ENCODE measurements around the gene CERS1. TPM values are rescaled to one million over a fixed set of nuclear protein-coding genes. Genes with fewer than 3 reads are reported as not detected.

The CERS1 gene
- total and polyA plus RNA-seq, 5 donors from 2014 or later: not detected

DNA sequence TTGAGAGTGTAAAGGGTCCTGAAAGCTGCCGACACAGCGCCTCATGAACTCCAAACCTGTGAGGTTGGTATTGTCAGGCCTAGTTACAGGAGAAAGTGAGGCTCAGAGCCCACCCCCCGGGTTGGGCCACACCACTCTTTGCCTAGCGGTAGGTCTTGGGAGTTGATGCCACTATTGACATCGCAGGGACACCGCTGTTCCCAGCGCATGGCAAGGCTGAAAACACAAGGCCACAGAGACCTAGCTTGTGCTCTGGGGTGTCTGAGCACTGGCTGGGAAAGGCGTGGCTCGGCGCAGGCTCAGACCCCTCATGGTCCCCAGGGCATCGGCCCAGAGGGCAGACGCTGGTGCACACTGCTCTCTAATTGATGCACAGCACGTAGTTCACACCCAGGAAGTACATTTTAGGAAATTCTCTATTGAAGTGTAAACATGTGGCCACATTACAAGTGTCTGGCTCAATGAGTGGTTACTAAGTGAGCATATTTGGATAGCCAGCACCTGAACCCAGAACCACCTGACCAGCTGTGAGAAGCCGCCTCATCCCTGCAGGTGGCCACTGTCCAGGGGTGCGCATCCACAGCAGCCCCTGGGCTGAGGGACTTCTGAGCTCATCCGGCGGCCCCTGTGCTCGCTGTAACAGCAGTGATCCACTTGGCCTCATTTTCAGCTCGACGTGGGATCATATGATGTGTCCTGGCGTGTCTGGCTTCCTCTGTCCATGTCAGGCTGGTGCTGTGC lies 36.9 kb downstream of the CERS1 start:
- H3K9me3 Mint-ChIP-seq: no peaks in the 10 kb centered on the region
- H3K27ac Mint-ChIP-seq: no peak overlapping the region
- peaks cover 28% of the 10 kb centered on the region for H3K36me3 Mint-ChIP-seq

DNA sequence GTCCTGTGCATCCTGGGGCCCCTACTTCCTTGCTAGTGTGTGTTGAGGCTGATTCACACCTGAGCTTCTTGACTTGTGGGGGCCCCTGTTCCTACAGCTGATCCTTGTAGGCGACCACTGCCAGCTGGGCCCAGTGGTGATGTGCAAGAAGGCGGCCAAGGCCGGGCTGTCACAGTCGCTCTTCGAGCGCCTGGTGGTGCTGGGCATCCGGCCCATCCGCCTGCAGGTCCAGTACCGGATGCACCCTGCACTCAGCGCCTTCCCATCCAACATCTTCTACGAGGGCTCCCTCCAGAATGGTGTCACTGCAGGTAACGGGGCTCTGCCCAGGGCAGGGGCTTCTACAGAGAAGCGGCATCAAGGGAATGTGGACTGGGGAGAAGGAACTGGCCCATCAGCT lies 38.7 kb downstream of the CERS1 start:
- Histone ChIP-seq H3K27ac (ENCODE audit: insufficient read depth, low read length, poor library complexity, severe bottlenecking) (no peak overlapping the region), H3K4me3 (ENCODE audit: low read depth, low read length) (no peak overlapping the region), H3K27me3 (ENCODE audit: control insufficient read depth, insufficient read depth, low read length) (no peaks in the 10 kb centered on the region), H3K36me3 (ENCODE audit: control insufficient read depth, insufficient read depth, low read length) (peaks cover 99% of the 10 kb centered on the region), H3K9me3 (ENCODE audit: control insufficient read depth in 2 of 2, low read length in 2 of 2) (no peaks in the 10 kb centered on the region), H3K4me1 (ENCODE audit: control insufficient read depth, insufficient read depth, low read length, poor library complexity, severe bottlenecking) (no peaks in the 10 kb centered on the region)
- Mint-ChIP-seq H3K27me3 (no peaks in the 10 kb centered on the region), H3K36me3 (peaks cover 33% of the 10 kb centered on the region), H3K27ac (no peak overlapping the region), H3K4me1 (no peaks in the 10 kb centered on the region), H3K9me3 (no peaks in the 10 kb centered on the region), H3K4me3 (no peak overlapping the region)
- ATAC-seq (ENCODE audit: low read depth in 2 of 2): no peak
- DNase-seq: no peak

More for the DNA sequence above, 36.9 kb downstream of the CERS1 start:
- H3K4me3 ChIP-seq (ENCODE audit: low read depth, low read length): no peak overlapping the region
- no peak overlapping the region for H3K4me3 Mint-ChIP-seq
- H3K4me1 ChIP-seq (ENCODE audit: control insufficient read depth, insufficient read depth, low read length, poor library complexity, severe bottlenecking): no peaks in the 10 kb centered on the region
- H3K27me3 ChIP-seq (ENCODE audit: control insufficient read depth, insufficient read depth, low read length): no peaks in the 10 kb centered on the region
- no peak overlapping the region for H3K27ac ChIP-seq (ENCODE audit: insufficient read depth, low read length, poor library complexity, severe bottlenecking)
- DNase-seq (no peak), ATAC-seq (ENCODE audit: low read depth in 2 of 2) (no peak)
- H3K4me1 Mint-ChIP-seq: no peaks in the 10 kb centered on the region
- H3K27me3 Mint-ChIP-seq: no peaks in the 10 kb centered on the region
- H3K36me3 ChIP-seq (ENCODE audit: control insufficient read depth, insufficient read depth, low read length): peaks cover 100% of the 10 kb centered on the region
- no peaks in the 10 kb centered on the region for H3K9me3 ChIP-seq (ENCODE audit: control insufficient read depth in 2 of 2, low read length in 2 of 2)

DNA sequence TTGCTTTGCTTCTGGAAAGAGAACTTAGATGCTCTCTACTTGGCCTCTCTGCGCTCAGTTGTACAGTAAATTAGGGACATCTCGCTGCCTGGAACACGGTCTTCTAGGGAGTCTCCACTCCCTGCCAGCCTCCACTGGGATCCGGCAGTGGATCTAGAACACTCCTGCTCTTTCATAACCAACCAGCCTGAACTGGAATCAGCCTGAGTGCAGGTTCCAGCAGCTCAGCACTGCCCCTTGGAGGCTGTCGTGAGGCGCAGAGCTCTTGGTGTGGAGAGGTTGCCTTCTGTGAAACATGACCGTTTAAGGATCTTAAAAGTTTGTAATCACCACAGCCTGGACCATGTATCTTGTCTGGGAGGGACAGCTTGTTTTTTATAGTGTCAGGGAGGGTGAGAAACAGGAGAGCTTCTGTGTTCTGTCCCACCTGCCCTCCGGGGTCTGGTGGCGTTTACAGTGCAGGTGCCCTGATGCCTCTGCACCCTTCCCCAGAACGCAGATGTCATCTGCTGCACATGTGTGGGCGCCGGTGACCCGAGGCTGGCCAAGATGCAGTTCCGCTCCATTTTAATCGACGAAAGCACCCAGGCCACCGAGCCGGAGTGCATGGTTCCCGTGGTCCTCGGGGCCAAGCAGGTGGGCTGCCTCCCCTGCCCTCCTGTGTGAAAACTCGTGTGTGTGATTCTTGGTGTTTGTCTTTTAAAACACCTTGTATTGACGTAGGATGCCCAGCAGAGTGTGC lies 39.4 kb downstream of the CERS1 start:
- no peak overlapping the region for H3K4me3 ChIP-seq (ENCODE audit: low read depth, low read length)
- no peaks in the 10 kb centered on the region for H3K9me3 ChIP-seq (ENCODE audit: control insufficient read depth in 2 of 2, low read length in 2 of 2)
- no peaks in the 10 kb centered on the region for H3K4me1 Mint-ChIP-seq
- H3K4me3 Mint-ChIP-seq: no peak overlapping the region
- no peak overlapping the region for H3K27ac ChIP-seq (ENCODE audit: insufficient read depth, low read length, poor library complexity, severe bottlenecking)
- no peaks in the 10 kb centered on the region for H3K27me3 Mint-ChIP-seq
- peaks cover 31% of the 10 kb centered on the region for H3K36me3 Mint-ChIP-seq
- ATAC-seq (ENCODE audit: low read depth in 2 of 2): no peak
- peaks cover 99% of the 10 kb centered on the region for H3K36me3 ChIP-seq (ENCODE audit: control insufficient read depth, insufficient read depth, low read length)
- no peaks in the 10 kb centered on the region for H3K4me1 ChIP-seq (ENCODE audit: control insufficient read depth, insufficient read depth, low read length, poor library complexity, severe bottlenecking)
- DNase-seq: no peak
- no peak overlapping the region for H3K27ac Mint-ChIP-seq
- H3K9me3 Mint-ChIP-seq: no peaks in the 10 kb centered on the region
- H3K27me3 ChIP-seq (ENCODE audit: control insufficient read depth, insufficient read depth, low read length): no peaks in the 10 kb centered on the region

DNA sequence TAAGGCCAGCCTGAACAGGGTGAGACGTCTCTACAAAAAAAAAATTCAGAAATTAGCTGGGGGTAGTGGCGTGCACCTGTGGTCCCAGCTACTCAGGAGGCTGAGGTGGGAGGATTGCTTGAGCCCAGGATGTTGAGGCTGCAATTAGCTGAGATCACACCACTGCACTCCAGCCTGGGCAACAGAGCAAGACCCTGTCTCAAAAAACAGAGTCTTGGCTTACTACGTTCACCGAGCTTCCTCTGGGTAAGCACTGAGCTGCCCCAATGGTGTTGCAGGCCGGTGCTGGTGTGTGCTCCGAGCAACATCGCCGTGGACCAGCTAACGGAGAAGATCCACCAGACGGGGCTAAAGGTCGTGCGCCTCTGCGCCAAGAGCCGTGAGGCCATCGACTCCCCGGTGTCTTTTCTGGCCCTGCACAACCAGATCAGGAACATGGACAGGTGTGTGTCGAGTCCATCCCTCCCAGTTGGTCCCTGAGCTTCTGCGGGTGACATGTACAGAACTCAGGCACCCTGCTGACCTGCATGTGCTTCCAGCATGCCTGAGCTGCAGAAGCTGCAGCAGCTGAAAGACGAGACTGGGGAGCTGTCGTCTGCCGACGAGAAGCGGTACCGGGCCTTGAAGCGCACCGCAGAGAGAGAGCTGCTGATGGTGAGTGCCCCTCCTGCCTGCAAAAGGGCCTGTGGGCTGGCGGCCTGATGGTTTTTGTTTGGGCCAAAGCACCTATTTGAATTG lies 40.1 kb downstream of the CERS1 start:
- H3K27me3 ChIP-seq (ENCODE audit: control insufficient read depth, insufficient read depth, low read length): no peaks in the 10 kb centered on the region
- H3K9me3 ChIP-seq (ENCODE audit: control insufficient read depth in 2 of 2, low read length in 2 of 2): no peaks in the 10 kb centered on the region
- H3K9me3 Mint-ChIP-seq: no peaks in the 10 kb centered on the region
- H3K36me3 ChIP-seq (ENCODE audit: control insufficient read depth, insufficient read depth, low read length): peaks cover 99% of the 10 kb centered on the region
- no peak overlapping the region for H3K4me3 Mint-ChIP-seq
- H3K4me1 Mint-ChIP-seq: no peaks in the 10 kb centered on the region
- no peaks in the 10 kb centered on the region for H3K27me3 Mint-ChIP-seq
- H3K27ac ChIP-seq (ENCODE audit: insufficient read depth, low read length, poor library complexity, severe bottlenecking): no peak overlapping the region
- ATAC-seq (ENCODE audit: low read depth in 2 of 2) (no peak), DNase-seq (no peak)
- no peaks in the 10 kb centered on the region for H3K4me1 ChIP-seq (ENCODE audit: control insufficient read depth, insufficient read depth, low read length, poor library complexity, severe bottlenecking)
- no peak overlapping the region for H3K27ac Mint-ChIP-seq
- no peak overlapping the region for H3K4me3 ChIP-seq (ENCODE audit: low read depth, low read length)
- peaks cover 28% of the 10 kb centered on the region for H3K36me3 Mint-ChIP-seq

DNA sequence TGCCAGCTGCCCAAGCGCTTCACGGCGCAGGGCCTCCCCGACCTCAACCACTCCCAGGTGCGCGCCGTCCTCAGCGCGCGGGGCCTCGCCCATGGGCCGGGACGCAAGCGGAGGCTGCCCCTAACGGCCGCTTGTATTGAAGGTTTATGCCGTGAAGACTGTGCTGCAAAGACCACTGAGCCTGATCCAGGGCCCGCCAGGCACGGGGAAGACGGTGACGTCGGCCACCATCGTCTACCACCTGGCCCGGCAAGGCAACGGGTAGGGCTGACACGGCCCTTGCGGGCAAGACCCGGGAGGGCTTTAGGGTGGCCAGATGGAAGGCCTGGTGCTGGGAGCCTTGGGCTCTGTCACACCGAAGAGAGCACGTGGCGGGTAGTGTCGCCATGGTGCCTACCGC lies 41.0 kb downstream of the CERS1 start:
- no peaks in the 10 kb centered on the region for H3K9me3 Mint-ChIP-seq
- H3K27me3 ChIP-seq (ENCODE audit: control insufficient read depth, insufficient read depth, low read length): no peaks in the 10 kb centered on the region
- H3K4me3 ChIP-seq (ENCODE audit: low read depth, low read length): no peak overlapping the region
- peaks cover 32% of the 10 kb centered on the region for H3K36me3 Mint-ChIP-seq
- no peaks in the 10 kb centered on the region for H3K9me3 ChIP-seq (ENCODE audit: control insufficient read depth in 2 of 2, low read length in 2 of 2)
- H3K4me1 ChIP-seq (ENCODE audit: control insufficient read depth, insufficient read depth, low read length, poor library complexity, severe bottlenecking): peaks cover 1% of the 10 kb centered on the region
- no peak for DNase-seq
- H3K27ac Mint-ChIP-seq: no peak overlapping the region
- H3K4me3 Mint-ChIP-seq: no peak overlapping the region
- peaks cover 99% of the 10 kb centered on the region for H3K36me3 ChIP-seq (ENCODE audit: control insufficient read depth, insufficient read depth, low read length)
- no peaks in the 10 kb centered on the region for H3K27me3 Mint-ChIP-seq
- no peak for ATAC-seq (ENCODE audit: low read depth in 2 of 2)
- H3K27ac ChIP-seq (ENCODE audit: insufficient read depth, low read length, poor library complexity, severe bottlenecking): no peak overlapping the region
- H3K4me1 Mint-ChIP-seq: peaks cover 0 to 3% (median 0%) of the 10 kb centered on the region in 4 donors

DNA sequence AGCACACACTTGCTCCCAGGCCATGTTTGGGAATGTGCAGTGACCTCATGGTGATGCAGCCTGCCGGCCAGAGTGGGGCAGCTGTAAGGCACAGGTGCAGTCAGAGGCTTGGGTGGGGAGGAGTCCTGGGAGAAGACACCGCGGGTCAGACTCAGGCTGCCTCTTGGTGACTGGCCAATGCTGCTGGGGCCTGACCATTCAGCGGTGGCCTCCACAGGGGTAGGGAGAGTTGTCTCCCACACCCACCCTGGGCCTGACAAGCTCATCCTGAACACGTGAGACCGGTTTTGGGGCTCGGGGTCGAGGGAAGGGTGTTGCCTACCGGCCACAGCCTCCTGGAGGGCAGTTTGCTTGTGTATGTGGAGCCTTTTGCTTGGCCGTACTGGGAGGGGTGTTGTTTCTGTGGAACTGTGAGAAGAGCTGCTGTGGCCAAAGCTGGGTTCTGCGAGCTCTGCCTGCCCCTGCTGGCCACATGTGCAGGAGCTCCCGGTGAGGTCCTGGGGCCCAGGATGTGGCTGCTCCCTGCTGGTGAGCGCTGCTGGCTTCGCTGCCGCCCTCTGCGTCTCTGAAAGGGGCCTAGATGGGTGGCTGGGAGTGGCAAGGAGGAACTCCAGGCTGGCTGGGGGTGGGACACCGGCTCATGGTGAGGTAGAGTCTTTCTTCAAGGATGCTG lies 42.1 kb downstream of the CERS1 start:
- Histone ChIP-seq H3K9me3 (ENCODE audit: control insufficient read depth in 2 of 2, low read length in 2 of 2) (no peaks in the 10 kb centered on the region), H3K27ac (ENCODE audit: insufficient read depth, low read length, poor library complexity, severe bottlenecking) (no peak overlapping the region), H3K4me3 (ENCODE audit: low read depth, low read length) (no peak overlapping the region), H3K36me3 (ENCODE audit: control insufficient read depth, insufficient read depth, low read length) (peaks cover 95% of the 10 kb centered on the region), H3K4me1 (ENCODE audit: control insufficient read depth, insufficient read depth, low read length, poor library complexity, severe bottlenecking) (peaks cover 12% of the 10 kb centered on the region), H3K27me3 (ENCODE audit: control insufficient read depth, insufficient read depth, low read length) (no peaks in the 10 kb centered on the region)
- Mint-ChIP-seq H3K27me3 (no peaks in the 10 kb centered on the region), H3K36me3 (peaks cover 35% of the 10 kb centered on the region), H3K4me1 (peaks cover under 1 to 13% (median 5%) of the 10 kb centered on the region in 4 donors), H3K27ac (peak overlapping the region in 2 of 3 donors; percentile 38 to 65), H3K9me3 (no peaks in the 10 kb centered on the region), H3K4me3 (no peak overlapping the region)
- DNase-seq: no peak
- no peak for ATAC-seq (ENCODE audit: low read depth in 2 of 2)

DNA sequence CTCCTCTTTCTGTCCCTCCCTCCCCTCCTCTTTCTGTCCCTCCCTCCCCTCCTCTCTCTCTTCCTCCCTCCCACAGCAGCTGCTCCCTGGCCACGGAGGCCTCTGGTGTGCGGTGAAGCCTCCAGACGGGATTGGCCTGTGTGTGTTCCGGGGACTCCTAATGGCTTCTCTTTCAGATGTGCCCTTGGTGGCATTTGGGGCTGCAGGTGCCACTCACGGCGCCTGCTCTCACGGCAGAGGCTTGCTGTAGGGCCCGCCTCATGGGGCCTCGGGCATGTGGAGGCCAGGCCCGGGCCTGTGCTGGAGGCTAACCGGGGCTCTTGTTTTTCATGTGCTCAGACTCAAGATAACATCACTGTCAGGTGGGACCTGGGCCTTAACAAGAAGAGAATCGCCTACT lies 43.3 kb downstream of the CERS1 start:
- Histone ChIP-seq H3K4me3 (ENCODE audit: low read depth, low read length) (no peak overlapping the region), H3K27me3 (ENCODE audit: control insufficient read depth, insufficient read depth, low read length) (no peaks in the 10 kb centered on the region), H3K27ac (ENCODE audit: insufficient read depth, low read length, poor library complexity, severe bottlenecking) (no peak overlapping the region), H3K4me1 (ENCODE audit: control insufficient read depth, insufficient read depth, low read length, poor library complexity, severe bottlenecking) (peaks cover 14% of the 10 kb centered on the region), H3K36me3 (ENCODE audit: control insufficient read depth, insufficient read depth, low read length) (peaks cover 95% of the 10 kb centered on the region), H3K9me3 (ENCODE audit: control insufficient read depth in 2 of 2, low read length in 2 of 2) (no peaks in the 10 kb centered on the region)
- Mint-ChIP-seq H3K36me3 (peaks cover 32% of the 10 kb centered on the region), H3K27me3 (no peaks in the 10 kb centered on the region), H3K4me3 (no peak overlapping the region), H3K27ac (no peak overlapping the region), H3K4me1 (peaks cover 4 to 20% (median 11%) of the 10 kb centered on the region in 4 donors), H3K9me3 (no peaks in the 10 kb centered on the region)
- ATAC-seq (ENCODE audit: low read depth in 2 of 2) (no peak), DNase-seq (no peak)
